Fibroblast of pulmonary artery (primary cell): Measurements from ENCODE around the gene PIGA.
A peak's percentile ranks its signal among the peaks of the same experiment; 100 is the strongest.
"Not testable (repeated sequence)": the region's sequence is repeated elsewhere in the genome, so short reads cannot be mapped to it uniquely, and the experiment has no call there.

Experiments
- DNase-seq: peaks from one replicate; pipeline ENCODE4 v3.0.0-alpha.2; 2010; ENCODE audit warnings: low read depth
- H3K4me3 ChIP-seq: replicated peaks from 2 replicates; pipeline ENCODE4 v1.5.1; 2011; ENCODE audit warnings: low read depth, mild to moderate bottlenecking, control low read depth, low read length, moderate library complexity
- TF ChIP-seq, protein P1 (sequence below): IDR thresholded peaks from 2 replicates; pipeline ENCODE4 v1.5.1; 2011; ENCODE audit warnings: mild to moderate bottlenecking, control low read depth, low read length, inconsistent platforms; ENCODE audit errors: missing control alignments

The PIGA gene

DNA sequence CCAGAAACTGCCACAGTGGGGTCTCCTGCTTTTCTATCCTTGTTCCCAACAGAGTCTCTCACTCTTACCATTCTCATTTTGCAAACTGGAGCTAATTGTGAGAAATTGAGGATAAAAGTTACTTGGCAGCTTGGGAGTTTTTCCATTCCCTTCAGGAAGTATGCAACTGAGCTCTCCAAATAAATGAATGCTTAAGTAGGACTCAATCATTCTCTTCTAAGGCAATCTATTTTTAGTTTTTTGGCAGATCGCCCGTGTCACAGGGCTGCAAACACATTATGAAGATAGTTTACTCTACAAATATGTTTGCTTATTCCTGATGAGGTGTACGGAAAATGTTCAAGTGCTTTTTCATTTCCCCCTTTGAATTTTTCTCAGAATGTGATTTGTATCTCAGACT is 25.2 kb downstream of the PIGA start:
- no peak overlapping the region for H3K4me3 ChIP-seq
- DNase-seq, result peak; percentile 68
- TF ChIP-seq, protein P1, sequence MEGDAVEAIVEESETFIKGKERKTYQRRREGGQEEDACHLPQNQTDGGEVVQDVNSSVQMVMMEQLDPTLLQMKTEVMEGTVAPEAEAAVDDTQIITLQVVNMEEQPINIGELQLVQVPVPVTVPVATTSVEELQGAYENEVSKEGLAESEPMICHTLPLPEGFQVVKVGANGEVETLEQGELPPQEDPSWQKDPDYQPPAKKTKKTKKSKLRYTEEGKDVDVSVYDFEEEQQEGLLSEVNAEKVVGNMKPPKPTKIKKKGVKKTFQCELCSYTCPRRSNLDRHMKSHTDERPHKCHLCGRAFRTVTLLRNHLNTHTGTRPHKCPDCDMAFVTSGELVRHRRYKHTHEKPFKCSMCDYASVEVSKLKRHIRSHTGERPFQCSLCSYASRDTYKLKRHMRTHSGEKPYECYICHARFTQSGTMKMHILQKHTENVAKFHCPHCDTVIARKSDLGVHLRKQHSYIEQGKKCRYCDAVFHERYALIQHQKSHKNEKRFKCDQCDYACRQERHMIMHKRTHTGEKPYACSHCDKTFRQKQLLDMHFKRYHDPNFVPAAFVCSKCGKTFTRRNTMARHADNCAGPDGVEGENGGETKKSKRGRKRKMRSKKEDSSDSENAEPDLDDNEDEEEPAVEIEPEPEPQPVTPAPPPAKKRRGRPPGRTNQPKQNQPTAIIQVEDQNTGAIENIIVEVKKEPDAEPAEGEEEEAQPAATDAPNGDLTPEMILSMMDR, result no peak

DNA sequence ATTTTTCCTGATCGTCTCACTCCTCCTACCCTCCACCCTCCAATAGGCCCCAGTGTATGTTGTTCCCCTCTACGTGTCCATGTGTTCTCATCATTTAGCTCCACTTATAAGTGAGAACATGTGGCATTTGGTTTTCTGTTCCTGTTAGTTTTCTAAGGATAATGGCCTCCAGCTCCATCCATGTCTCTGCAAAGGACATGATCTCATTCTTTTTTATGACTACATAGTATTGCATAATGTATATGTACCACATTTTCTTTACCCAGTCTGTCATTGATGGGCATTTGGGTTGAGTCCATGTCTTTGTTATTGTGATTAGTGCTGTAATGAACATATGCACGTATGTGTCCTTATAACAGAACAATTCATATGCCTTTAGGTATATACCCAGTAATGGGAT is 29.4 kb downstream of the PIGA start:
- not testable (repeated sequence) for DNase-seq, H3K4me3 ChIP-seq

DNA sequence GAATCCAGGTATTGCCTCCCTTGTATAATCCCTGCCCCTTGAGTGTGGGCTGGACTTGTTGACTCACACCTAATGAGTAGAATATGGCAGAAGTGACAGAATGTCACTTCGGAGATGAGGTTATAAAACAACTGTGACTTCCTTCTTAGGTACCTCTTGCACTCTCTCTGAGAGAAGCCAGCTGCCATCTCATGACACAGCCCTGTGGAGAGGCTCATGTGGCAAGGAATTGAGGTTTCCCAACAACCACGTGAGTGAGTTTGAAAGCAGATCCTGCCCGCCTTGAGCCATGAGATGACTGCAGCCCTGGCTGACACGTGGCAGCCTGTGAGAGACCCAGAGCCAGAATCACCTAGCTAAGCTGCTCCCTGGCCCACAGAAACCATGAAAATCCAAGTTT is 33.4 kb downstream of the PIGA start:
- TF ChIP-seq, protein P1, result no peak
- DNase-seq, result peak; percentile 26
- H3K4me3 ChIP-seq, result no peak overlapping the region

DNA sequence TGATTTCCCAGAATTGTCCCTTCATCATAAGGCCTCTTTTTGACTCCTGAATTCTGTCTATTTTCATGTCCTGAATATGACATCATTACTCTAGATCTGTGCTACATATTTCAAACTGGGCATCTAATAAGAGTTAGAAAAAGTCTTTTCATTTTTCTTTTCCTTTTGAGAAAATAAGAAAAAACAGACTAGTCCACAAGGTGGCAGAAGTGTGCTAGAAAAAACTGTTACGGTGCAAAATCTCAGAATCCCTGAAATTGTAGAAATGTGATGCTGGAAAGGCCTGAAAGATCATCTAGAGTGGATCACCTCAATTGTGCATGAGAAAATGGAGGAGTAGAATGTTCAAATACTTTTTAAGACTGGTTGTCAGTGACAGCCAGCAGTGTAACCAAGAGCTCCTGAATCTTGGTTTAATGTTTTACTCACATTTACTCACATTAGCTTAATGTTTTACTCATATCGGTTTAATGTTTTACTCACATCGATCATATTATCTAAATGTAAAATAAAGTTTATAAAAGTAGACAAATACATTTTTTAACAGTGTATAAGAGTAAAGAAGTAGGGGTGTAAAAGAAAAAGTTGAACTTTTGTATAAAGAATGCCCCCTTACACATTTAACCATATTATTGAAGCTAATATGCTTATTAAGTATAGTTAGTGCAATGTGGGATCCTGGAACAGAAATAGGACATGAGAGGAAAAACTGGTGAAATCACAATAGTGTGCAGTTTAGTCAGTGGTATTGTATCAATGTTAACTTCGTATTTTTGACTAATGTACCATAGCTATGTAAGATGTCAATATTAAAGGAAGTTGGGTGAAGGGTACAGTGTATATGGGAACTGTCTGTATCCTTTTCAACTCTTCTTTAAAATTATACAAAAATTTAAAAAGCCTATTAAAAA is 35.1 kb downstream of the PIGA start:
- TF ChIP-seq, protein P1, result peak; percentile 38

DNA sequence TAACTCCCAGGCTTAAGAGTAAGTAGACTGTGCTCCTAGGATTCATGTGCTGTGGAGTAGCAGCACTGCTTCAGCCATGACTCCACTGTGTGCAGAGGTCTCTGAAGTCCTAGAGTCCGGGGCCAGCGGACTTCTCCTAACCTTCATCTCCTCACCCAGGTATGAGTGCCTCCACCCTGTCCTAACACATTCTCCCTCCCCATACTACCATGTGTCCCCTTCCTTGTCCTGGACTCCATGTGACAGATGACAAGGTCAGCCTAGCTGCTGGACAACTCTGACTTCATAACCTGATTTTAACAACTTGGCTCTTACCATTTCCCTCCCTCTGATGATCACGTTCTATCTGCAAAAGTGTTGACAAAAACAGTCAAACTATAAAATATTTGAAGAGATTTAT is 36.5 kb downstream of the PIGA start:
- TF ChIP-seq, protein P1, result no peak
- H3K4me3 ChIP-seq, result no peak overlapping the region
- DNase-seq, result no peak

More for the DNA sequence above, 35.1 kb downstream of the PIGA start:
- peak; percentile 52 for DNase-seq
- no peak overlapping the region for H3K4me3 ChIP-seq

DNA sequence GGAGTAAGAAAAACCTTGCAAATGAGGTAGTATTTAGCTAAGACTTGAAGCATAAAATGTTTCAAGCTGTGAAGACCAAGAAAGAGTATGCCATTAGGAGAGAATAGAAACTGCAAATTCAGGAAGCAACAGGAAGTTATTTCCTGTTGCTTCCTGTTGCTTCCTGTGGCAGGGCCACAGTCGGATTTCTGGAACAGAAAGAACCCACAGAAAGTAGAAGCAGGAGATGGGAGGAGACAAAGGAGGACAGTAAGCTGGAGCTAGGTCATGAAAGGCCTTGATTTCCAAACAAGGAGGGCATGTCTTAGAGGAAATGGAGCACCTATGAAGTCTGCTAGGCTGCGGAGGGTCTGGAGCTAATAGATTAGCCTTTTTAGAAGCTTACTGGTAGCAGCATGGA is 37.1 kb downstream of the PIGA start:
- no peak overlapping the region for H3K4me3 ChIP-seq
- TF ChIP-seq, protein P1, result no peak
- peak; percentile 47 for DNase-seq

DNA sequence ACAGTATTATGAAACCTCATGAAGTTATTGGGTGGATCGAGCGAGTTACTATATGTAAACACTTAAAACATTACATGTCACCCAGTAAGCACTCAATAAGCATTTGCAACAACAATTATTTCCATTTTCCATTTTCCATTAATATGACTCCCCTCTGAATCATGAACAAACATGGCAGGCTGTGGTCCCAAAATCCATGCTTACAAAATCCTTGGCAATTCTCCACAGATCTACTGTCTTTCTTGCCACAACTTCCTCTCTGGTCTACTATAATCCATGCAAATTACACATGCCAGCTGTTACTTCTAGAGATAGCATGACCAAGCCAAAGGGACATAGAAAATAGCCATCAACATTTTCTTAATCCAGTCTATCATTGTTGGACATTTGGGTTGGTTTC is 41.9 kb downstream of the PIGA start:
- TF ChIP-seq, protein P1, result no peak

More for the DNA sequence above, 41.9 kb downstream of the PIGA start:
- DNase-seq, result no peak
- H3K4me3 ChIP-seq, result no peak overlapping the region
